Naive thymus-derived CD8-positive, alpha-beta T cell (primary cell): Measurements from ENCODE around the gene PCDH12. TPM values are rescaled to one million over a fixed set of nuclear protein-coding genes. Genes with fewer than 3 reads are reported as not detected.
"Not testable (repeated sequence)": the region's sequence is repeated elsewhere in the genome, so short reads cannot be mapped to it uniquely, and the experiment has no call there.

ENCODE experiments used
- ATAC-seq, 2 donors: fragments of 150-1000 bp; cut with Tn5 transposase in 1 of 2; sonication (Bioruptor Pico), chemical (Tn5 transposase) in 1 of 2; 1 replicate in 1 of 2; 2 replicates in 1 of 2; pipeline ENCODE4 v1.10.0; 2021; ENCODE audit warnings: mild to moderate bottlenecking in 2 of 2, moderate library complexity in 2 of 2
- POLR2A ChIA-PET: fragments of 350-600 bp; sonication (Branson Sonifier 250); formaldehyde crosslinking; loops from one replicate; lab custom pipeline; 2021; ENCODE audit warnings: antibody characterized with exemption; lab: Charles Lee
- DNase-seq, 10 donors: peaks; one replicate each; pipeline versions ENCODE4 v3.0.0 to v3.0.0-alpha.2; 2020 to 2022
- H3K27ac Mint-ChIP-seq, 10 donors: one replicate each; pipeline ENCODE4 v1.8.0; 2020 to 2022; ENCODE audit warnings: mild to moderate bottlenecking in 10 of 10, mixed read lengths in 10 of 10, moderate library complexity in 4 of 10, inconsistent platforms in 1 of 10
- H3K27me3 Mint-ChIP-seq, 5 donors: one replicate each; pipeline ENCODE4 v1.8.0; 2021 to 2022; ENCODE audit warnings: mixed read lengths in 5 of 5
- H3K36me3 Mint-ChIP-seq, 3 donors: one replicate each; pipeline ENCODE4 v1.8.0; 2020 to 2022; ENCODE audit warnings: mixed read lengths in 3 of 3, mild to moderate bottlenecking in 2 of 3, inconsistent platforms in 1 of 3
- H3K4me1 Mint-ChIP-seq, 4 donors: one replicate each; pipeline ENCODE4 v1.8.0; 2021 to 2022; ENCODE audit warnings: mixed read lengths in 4 of 4
- H3K4me3 Mint-ChIP-seq, 10 donors: one replicate each; pipeline ENCODE4 v1.8.0; 2020 to 2022; ENCODE audit warnings: mild to moderate bottlenecking in 10 of 10, mixed read lengths in 10 of 10, moderate library complexity in 6 of 10, inconsistent platforms in 1 of 10
- H3K9me3 Mint-ChIP-seq, 9 donors: one replicate each; pipeline ENCODE4 v1.8.0; 2020 to 2022; ENCODE audit warnings: mixed read lengths in 9 of 9, mild to moderate bottlenecking in 3 of 9, inconsistent platforms in 1 of 9, moderate library complexity in 1 of 9
- polyA plus RNA-seq, 3 donors: library from polyadenylated mRNA; unstranded; fragments of 300-500 nt; fragmentation: Illumina TruSeq; gene quantifications; one replicate each; pipeline ENCODE4 v1.2.3, GENCODE V29; 2021
- total RNA-seq, 8 experiments: library from RNA in 2 of 8; stranded (reverse) in 2 of 8; gene quantifications; one replicate each; pipeline ENCODE4 v1.2.3 and lab custom pipeline; 2021 to 2026

The PCDH12 gene
- total and polyA plus RNA-seq, 5 experiments from 2014 or later: 0.07 to 0.21 (median 0.07) TPM; not detected in 2

DNA sequence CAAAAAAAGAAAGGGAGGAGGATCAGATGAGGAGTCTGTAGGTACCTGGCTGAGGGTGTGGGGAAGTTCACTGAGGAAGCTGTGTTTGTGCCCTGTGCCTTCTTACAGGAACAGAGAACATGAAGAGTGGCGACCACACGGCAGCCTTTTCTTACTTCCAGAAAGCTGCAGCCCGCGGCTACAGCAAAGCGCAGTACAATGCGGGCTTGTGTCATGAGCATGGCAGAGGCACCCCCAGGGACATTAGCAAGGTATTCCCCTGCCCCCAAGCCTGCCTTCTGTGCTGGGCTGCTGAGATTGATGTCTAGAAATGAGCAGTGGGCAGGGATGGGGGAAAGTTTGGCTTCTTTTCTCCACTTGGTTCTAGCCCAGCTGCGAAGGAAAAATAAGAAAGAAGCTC, 24.9 kb downstream of the PCDH12 start:
- no peak overlapping the region for H3K27ac Mint-ChIP-seq
- DNase-seq: no peak
- POLR2A ChIA-PET: interaction anchor here (1.4 kb wide), 1 partner anchor 25 kb away, joined by 3 read pairs; the partner anchor contains the start of gene PCDH12
- ATAC-seq: no peak
- no peak overlapping the region for H3K4me3 Mint-ChIP-seq
- peaks cover 12 to 90% (median 21%) of the 10 kb centered on the region in 3 donors for H3K36me3 Mint-ChIP-seq
- H3K9me3 Mint-ChIP-seq: no peaks in the 10 kb centered on the region
- H3K27me3 Mint-ChIP-seq: no peaks in the 10 kb centered on the region
- H3K4me1 Mint-ChIP-seq: peaks cover 0 to 15% (median 5%) of the 10 kb centered on the region in 4 donors

- H3K4me3 Mint-ChIP-seq: no peak overlapping the region
- DNase-seq: no peak
- H3K4me1 Mint-ChIP-seq: peaks cover 0 to 20% (median 14%) of the 10 kb centered on the region in 4 donors
- H3K27me3 Mint-ChIP-seq: no peaks in the 10 kb centered on the region
- no peaks in the 10 kb centered on the region for H3K9me3 Mint-ChIP-seq
- H3K27ac Mint-ChIP-seq: peak overlapping the region in 3 of 10 donors; percentile 14 to 72 (median 65)
- ATAC-seq: no peak
- peaks cover 12 to 95% (median 27%) of the 10 kb centered on the region in 3 donors for H3K36me3 Mint-ChIP-seq
- POLR2A ChIA-PET: interaction anchor here (1.1 kb wide), 1 partner anchor 8 kb away, joined by 3 read pairs; the partner anchor contains the start of gene DELE1
These were observed 26.3 kb downstream of the PCDH12 start for GRCh38 chr5:141931694-141932093.

DNA sequence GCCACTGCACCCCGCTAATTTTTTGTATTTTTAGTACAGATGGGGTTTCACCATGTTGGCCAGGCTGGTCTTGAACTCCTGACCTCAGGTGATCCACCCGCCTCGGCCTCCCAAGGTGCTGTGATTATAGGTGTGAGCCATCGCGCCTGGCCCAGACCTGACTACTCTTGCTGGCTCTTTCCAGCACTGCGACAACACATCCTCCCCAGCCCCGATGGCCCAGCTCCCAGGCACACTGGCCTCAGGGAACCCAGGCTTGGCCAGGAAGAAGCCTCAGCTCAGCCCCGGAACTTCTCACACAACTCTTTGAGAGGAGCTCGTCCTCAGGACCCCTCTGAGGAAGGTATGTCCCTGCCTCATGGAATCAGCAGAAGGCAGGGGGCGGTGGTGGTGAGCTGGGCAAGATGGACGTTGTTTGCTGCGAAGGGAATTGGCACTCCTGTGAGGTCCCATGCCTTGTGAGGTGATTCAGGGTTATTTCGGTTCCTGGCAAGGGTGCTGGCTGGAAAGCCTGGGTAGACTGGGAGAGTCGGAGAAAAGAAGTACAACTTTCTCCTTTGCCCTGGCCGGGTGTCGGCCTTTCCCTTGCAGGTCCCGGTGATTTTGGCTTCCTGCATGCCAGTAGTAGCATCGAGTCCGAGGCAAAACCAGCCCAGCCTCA, 28.5 kb downstream of the PCDH12 start:
- peak overlapping the region in 1 of 10 donors; percentile 16 for H3K27ac Mint-ChIP-seq
- H3K9me3 Mint-ChIP-seq: no peaks in the 10 kb centered on the region
- DNase-seq: no peak
- peaks cover 12 to 86% (median 31%) of the 10 kb centered on the region in 3 donors for H3K36me3 Mint-ChIP-seq
- H3K27me3 Mint-ChIP-seq: no peaks in the 10 kb centered on the region
- no peak for ATAC-seq
- POLR2A ChIA-PET: interaction anchor here (0.8 to 1.2 kb wide), 3 partner anchors 11 to 31 kb away, joined by 3 read pairs; no protein-coding TSS in a partner anchor
- no peak overlapping the region for H3K4me3 Mint-ChIP-seq
- peaks cover 10 to 30% (median 21%) of the 10 kb centered on the region in 4 donors for H3K4me1 Mint-ChIP-seq

GRCh38 chr5:141928051-141928450, 30.0 kb downstream of the PCDH12 start:
- Mint-ChIP-seq H3K4me1 (peaks cover 21 to 43% (median 29%) of the 10 kb centered on the region in 4 donors), H3K36me3 (peaks cover 12 to 78% (median 31%) of the 10 kb centered on the region in 3 donors), H3K27me3 (no peaks in the 10 kb centered on the region), H3K4me3 (no peak overlapping the region), H3K9me3 (no peaks in the 10 kb centered on the region), H3K27ac (peak overlapping the region in 2 of 10 donors; percentile 2 to 14)
- POLR2A ChIA-PET: no interaction called here
- ATAC-seq (no peak), DNase-seq (no peak)

GRCh38 chr5:141926434-141926833, 31.6 kb downstream of the PCDH12 start:
- H3K27ac Mint-ChIP-seq: peak overlapping the region in 2 of 10 donors; percentile 34 to 52
- DNase-seq (no peak), ATAC-seq (no peak)
- peaks cover 10 to 62% (median 25%) of the 10 kb centered on the region in 3 donors for H3K36me3 Mint-ChIP-seq
- peak overlapping the region in 4 of 10 donors; percentile 4 to 44 (median 34) for H3K4me3 Mint-ChIP-seq
- peaks cover 21 to 42% (median 34%) of the 10 kb centered on the region in 4 donors for H3K4me1 Mint-ChIP-seq
- no peaks in the 10 kb centered on the region for H3K9me3 Mint-ChIP-seq
- H3K27me3 Mint-ChIP-seq: no peaks in the 10 kb centered on the region
- POLR2A ChIA-PET: no interaction called here

DNA sequence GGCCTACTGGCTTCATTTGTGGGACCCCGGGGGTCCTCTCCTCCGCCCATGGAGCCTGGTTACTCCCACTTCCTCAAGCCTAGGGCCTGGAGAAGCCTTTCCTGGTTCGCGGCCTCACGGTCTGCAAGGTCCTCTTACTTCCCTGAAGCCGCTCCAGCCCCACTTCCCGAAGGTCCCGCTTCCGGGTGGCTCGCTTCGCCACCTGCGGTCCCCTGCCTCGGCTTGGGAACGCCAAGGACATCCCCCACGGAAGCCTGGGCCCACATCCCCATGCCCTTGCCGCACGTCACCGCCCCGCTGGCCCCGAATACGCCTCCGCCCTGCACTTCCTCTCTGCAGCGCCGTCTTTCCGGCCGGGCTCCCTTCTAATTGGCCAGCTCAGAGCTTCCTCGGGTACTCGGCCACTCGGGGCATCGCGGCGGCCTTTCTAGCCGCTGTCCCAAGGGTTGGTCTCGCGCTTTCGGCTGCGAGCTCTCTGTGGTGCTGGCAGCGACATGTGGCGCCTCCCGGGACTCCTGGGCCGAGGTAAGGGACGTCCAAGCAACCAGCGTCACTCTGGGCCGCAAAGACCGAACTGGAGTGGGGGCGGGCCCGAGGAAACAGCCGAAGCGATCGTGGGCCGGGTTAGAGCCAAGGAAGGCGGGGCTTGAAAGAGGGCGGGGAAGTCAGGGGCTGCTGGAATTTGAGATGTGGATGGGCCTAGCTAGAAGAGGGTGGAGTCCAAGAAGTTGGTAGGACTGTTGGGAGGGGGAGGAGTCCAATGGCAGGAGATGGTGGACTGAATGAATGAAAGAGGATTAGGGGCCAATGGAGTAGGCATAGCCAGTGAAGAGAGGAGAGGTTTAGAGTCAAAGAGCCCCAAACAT, 34.3 kb downstream of the PCDH12 start, which contains the start of gene DELE1:
DELE1 (plus strand) TSS at position 424 of the 866 bp plus-strand sequence; CDS start at position 495, 71 bp downstream.
- peak; percentile 75 to 93 (median 88) for DNase-seq
- Mint-ChIP-seq H3K4me1 (peaks cover 20 to 37% (median 29%) of the 10 kb centered on the region in 4 donors), H3K36me3 (peaks cover 1 to 37% (median 14%) of the 10 kb centered on the region in 3 donors), H3K27ac (peak within 1 kb of the TSS; percentile 93 to 98 (median 98)), H3K27me3 (no peaks in the 10 kb centered on the region), H3K9me3 (no peaks in the 10 kb centered on the region), H3K4me3 (peak within 1 kb of the TSS; percentile 88 to 96 (median 94))
- POLR2A ChIA-PET: interaction anchor here (0.7 to 2.5 kb wide), 20 partner anchors 9 to 306 kb away, joined by 3 to 30 read pairs (median 5); partner anchors contain the start of genes ARAP3, DIAPH1, FCHSD1 and HDAC3
- ATAC-seq: peak; percentile 95 to 97

DNA sequence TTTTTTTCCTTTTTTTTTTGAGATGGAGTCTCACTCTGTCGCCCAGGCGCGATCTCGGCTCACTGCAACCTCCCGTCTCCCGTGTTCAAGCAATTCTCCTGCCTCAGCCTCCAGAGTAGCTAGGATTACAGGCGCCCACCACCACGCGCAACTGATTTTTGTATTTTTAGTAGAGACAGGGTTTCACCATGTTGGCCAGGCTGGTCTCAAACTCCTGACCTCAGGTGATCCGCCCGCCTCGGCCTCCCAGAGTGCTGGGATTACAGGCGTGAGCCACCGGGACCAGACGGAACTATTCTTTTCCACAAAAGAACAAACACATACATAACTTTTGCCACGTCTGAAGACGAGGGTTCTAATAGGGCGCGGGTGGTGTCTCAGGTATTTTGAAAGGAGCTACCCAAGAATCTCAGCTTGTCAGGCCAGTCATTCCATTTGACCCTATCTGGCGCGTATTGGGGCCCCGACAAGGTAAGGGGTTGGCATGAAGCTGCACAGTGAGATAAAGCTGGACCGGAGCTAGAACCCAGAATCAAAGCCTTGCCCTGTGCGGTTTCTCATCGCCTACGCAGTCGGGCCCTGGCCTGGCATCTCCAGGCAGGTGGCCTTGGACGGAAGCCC, 35.1 kb downstream of the PCDH12 start:
- not testable (repeated sequence) for H3K27me3 Mint-ChIP-seq, H3K9me3 Mint-ChIP-seq, ATAC-seq
- peak in 1 of 10 donors; percentile 2 for DNase-seq
- Mint-ChIP-seq H3K27ac (peak overlapping the region; percentile 93 to 98 (median 98)), H3K4me3 (peak overlapping the region; percentile 88 to 96 (median 94)), H3K4me1 (peaks cover 19 to 37% (median 28%) of the 10 kb centered on the region in 4 donors), H3K36me3 (peaks cover 0 to 29% (median 8%) of the 10 kb centered on the region in 3 donors)
- POLR2A ChIA-PET: interaction anchor here (0.7 to 2.5 kb wide), 17 partner anchors 8 to 305 kb away, joined by 3 to 30 read pairs (median 5); partner anchors contain the start of genes ARAP3, DIAPH1, FCHSD1 and HDAC3

GRCh38 chr5:141920771-141921170, 37.2 kb downstream of the PCDH12 start:
- no peaks in the 10 kb centered on the region for H3K9me3 Mint-ChIP-seq
- peaks cover 0 to 11% (median 4%) of the 10 kb centered on the region in 3 donors for H3K36me3 Mint-ChIP-seq
- H3K27ac Mint-ChIP-seq: peak overlapping the region in 2 of 10 donors; percentile 25 to 31
- ATAC-seq: no peak
- H3K4me1 Mint-ChIP-seq: peaks cover 10 to 28% (median 20%) of the 10 kb centered on the region in 4 donors
- peak overlapping the region in 2 of 10 donors; percentile 27 to 76 for H3K4me3 Mint-ChIP-seq
- POLR2A ChIA-PET: no interaction called here
- no peak for DNase-seq
- peaks cover 4 to 16% (median 8%) of the 10 kb centered on the region in 5 donors for H3K27me3 Mint-ChIP-seq

DNA sequence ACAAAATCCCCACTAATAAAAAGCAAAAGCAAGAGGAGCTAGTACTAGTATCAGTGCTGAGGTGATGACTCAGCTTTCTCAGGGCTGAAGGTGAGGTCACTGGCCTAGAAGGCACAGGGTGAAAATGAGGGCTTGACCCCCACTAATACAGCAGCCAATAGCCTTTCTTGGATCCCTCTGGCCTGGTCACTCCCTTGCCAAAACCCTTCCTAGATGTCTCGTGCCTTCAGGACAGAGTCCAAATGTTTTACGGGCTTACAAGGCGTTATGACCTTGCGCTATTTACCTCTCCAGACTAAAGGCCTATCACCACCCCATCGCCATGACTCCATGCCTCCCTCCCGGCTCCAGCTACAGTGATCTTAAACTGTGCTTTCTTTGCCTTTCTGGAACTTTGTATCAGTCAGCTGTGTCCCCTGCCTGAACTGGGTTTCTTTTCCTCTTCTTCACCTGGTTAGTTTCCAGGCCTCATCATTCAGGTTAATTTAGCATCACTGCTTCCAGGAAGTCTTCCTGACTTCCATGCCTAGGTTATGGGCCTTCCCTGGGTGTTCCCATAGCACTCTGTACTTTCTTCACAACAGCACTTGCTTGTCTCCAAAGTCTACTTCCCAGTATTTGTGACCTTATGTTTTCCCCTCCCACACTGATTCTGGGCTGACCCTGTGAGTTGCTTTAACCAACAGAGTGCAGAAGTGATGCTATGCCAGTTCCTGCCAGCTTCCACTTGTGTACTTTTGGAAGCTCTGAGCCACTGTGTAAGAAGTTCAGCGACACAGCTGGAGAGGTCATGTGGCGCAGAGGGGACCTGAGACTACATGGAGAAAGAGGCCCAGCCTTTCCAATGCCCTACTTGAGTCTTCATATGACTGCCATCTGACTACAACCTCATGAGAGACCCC, 38.5 kb downstream of the PCDH12 start:
- POLR2A ChIA-PET: no interaction called here
- Mint-ChIP-seq H3K27ac (peak overlapping the region in 2 of 10 donors; percentile 13 to 38), H3K4me1 (peaks cover 7 to 22% (median 16%) of the 10 kb centered on the region in 4 donors)

DNA sequence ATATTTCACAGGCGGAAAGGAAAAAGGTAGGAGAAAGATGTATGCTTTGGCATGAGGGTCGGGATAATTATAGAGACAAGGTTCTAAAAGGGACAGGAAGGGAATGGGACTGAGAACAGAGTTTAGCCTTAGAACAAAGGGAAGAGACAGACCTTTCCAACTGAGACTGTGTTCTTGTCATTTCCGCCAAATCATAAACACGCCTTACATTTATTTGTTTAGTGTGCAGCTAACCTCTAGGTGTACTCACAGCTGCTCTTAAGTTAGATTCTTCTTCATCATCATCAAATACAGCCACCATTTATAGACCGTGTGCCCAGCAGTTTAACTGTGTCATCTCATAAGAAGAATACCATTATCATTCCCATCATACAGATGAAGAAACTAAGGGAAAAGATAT, 40.2 kb downstream of the PCDH12 start:
- peaks cover 20 to 37% (median 23%) of the 10 kb centered on the region in 5 donors for H3K27me3 Mint-ChIP-seq
- H3K36me3 Mint-ChIP-seq: no peaks in the 10 kb centered on the region
- POLR2A ChIA-PET: no interaction called here
- H3K4me3 Mint-ChIP-seq: no peak overlapping the region
- no peak for DNase-seq
- no peaks in the 10 kb centered on the region for H3K9me3 Mint-ChIP-seq
- no peak for ATAC-seq
- H3K4me1 Mint-ChIP-seq: peaks cover 9 to 18% (median 13%) of the 10 kb centered on the region in 4 donors
- H3K27ac Mint-ChIP-seq: no peak overlapping the region

More for the DNA sequence above, 38.5 kb downstream of the PCDH12 start:
- H3K27me3 Mint-ChIP-seq: peaks cover 9 to 27% (median 12%) of the 10 kb centered on the region in 5 donors
- peaks cover 0 to 5% (median 0%) of the 10 kb centered on the region in 3 donors for H3K36me3 Mint-ChIP-seq
- H3K4me3 Mint-ChIP-seq: no peak overlapping the region
- no peaks in the 10 kb centered on the region for H3K9me3 Mint-ChIP-seq
- ATAC-seq (no peak), DNase-seq (no peak)

- H3K27me3 Mint-ChIP-seq: peaks cover 22 to 42% (median 23%) of the 10 kb centered on the region in 5 donors
- POLR2A ChIA-PET: interaction anchor here (0.6 kb wide), 1 partner anchor 49 kb away, joined by 3 read pairs; no protein-coding TSS in a partner anchor
- ATAC-seq: no peak
- no peaks in the 10 kb centered on the region for H3K9me3 Mint-ChIP-seq
- H3K27ac Mint-ChIP-seq: no peak overlapping the region
- no peak for DNase-seq
- H3K4me3 Mint-ChIP-seq: no peak overlapping the region
- H3K4me1 Mint-ChIP-seq: peaks cover 9 to 15% (median 11%) of the 10 kb centered on the region in 4 donors
- no peaks in the 10 kb centered on the region for H3K36me3 Mint-ChIP-seq
These were observed 41.5 kb downstream of the PCDH12 start for GRCh38 chr5:141916522-141916921.
